ENCODE results near the gene NFKBIE.

DNA sequence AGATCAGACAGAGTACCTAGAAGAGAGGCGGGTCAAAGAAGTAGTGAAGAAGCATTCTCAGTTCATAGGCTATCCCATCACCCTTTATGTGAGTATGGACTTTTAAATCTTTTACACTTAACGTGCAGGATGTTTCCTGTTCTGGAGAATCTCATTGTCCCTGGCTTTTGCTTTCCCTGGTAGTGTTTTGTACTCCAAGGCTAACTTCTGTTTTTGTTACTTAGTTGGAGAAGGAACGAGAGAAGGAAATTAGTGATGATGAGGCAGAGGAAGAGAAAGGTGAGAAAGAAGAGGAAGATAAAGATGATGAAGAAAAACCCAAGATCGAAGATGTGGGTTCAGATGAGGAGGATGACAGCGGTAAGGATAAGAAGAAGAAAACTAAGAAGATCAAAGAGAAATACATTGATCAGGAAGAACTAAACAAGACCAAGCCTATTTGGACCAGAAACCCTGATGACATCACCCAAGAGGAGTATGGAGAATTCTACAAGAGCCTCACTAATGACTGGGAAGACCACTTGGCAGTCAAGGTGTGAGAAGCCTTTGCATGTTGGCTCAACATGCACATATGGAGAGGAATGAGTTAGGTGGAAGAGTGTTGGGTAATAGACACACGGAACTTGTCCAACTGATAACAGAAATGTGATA lies 15.2 kb downstream of the NFKBIE start:
- TF ChIP-seq POLR2A (IDR thresholded peaks at IDR 0.05) (no peak), POLR2AphosphoS5 (IDR thresholded peaks at IDR 0.05) (no peak), EP300 (IDR thresholded peaks at IDR 0.05) (no peak)
- TF ChIP-seq, protein P1, sequence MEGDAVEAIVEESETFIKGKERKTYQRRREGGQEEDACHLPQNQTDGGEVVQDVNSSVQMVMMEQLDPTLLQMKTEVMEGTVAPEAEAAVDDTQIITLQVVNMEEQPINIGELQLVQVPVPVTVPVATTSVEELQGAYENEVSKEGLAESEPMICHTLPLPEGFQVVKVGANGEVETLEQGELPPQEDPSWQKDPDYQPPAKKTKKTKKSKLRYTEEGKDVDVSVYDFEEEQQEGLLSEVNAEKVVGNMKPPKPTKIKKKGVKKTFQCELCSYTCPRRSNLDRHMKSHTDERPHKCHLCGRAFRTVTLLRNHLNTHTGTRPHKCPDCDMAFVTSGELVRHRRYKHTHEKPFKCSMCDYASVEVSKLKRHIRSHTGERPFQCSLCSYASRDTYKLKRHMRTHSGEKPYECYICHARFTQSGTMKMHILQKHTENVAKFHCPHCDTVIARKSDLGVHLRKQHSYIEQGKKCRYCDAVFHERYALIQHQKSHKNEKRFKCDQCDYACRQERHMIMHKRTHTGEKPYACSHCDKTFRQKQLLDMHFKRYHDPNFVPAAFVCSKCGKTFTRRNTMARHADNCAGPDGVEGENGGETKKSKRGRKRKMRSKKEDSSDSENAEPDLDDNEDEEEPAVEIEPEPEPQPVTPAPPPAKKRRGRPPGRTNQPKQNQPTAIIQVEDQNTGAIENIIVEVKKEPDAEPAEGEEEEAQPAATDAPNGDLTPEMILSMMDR (IDR thresholded peaks at IDR 0.05) = no peak

Data from upper lobe of left lung (tissue), 4 donors.